Medulla oblongata (tissue), 1 donor: ENCODE results near the gene MID1.

Source experiments
- DNase-seq: peaks from one replicate; pipeline ENCODE4 v3.0.0-alpha.2; 2015; ENCODE audit errors: extremely low spot score

Gene MID1

GRCh38 chrX:10495677-10496076 is 124.7 kb downstream of the MID1 start:
- DNase-seq, result no peak

DNA sequence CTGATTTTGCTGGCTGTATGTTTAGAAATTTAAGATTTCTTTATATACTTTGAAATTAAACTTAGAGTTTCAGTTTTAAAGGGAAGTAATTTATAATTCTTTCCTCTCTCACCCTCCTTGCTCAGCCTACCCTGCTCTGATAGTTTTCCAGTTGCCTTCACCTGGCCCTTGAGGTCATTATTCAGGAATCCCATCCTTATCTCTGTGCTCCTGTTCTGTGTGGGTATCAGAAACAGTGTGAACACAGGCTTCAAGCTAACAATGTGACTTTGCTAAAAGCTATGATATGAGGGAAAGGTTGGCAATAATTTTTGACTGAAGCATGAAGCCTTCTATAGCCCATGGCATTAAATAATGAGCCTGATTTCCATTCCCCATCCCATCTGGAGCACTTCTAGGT is 128.1 kb downstream of the MID1 start:
- no peak for DNase-seq

DNA sequence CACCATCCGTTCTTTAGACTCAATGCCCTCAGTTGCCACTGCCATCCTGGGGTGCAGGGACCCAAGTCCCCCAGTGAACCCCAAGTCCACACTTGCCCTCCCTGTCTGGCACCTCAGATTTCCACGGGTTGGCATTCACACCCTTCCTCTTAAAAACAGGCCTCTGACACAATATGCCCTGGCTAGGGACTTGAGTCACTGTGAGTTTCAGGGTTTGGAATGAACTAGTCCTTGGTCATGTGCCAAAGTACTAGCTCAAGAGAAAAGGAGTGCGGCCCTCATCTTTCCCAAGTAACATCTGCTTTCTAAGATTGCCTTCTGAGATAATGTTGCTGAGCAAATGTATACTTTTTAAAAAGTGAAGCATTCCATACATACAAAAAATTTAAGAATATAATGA is 134.0 kb downstream of the MID1 start:
- no peak for DNase-seq

DNA sequence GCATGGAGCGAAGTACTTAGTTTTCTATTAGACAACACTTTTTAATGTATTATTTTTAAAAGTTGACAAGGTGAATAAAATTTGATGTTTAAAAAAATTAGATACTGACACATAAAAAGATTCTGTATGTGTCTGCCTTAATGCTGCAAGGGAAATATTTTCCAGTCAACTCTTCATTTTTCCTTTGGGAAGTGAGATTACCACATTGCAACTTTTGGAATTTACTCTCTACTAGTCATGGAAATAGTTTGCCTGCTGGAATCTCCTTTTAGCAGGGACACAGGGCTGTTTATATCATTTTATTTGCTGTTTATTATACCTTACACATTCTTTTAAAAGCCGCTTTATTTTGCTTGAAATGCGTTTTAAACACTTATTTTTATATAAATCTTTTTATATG is 135.1 kb downstream of the MID1 start:
- no peak for DNase-seq

DNA sequence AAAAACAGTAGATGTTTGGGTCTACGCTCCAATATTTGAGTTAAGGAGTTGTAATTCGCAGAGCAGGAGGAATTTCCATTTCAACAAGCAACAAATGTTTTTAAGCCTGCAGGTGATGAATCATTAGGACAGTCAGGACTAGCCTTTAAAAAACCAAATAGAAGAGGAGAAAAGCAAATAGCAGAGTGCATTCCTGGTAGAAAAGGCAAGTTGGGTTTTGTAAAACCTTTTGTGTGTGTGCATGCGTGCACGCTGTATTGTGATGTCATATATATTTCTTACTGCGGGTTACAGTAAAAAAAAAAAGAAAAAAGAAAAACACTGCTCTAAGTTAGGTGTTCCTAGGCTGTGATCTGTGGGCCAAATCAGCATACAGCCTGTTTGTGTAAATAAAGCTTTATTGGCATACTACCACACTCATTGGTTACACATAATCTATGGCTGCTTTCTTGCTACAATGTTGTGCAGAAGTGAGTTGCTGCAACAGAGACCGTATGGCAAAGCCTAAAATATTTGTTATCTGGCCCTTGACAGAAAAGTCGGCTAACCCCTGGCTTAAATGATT is 135.6 kb downstream of the MID1 start:
- no peak for DNase-seq

- no peak for DNase-seq
Measured at GRCh38 chrX:10483191-10483831, 137.1 kb downstream of the MID1 start.

GRCh38 chrX:10482708-10483107 is 137.7 kb downstream of the MID1 start:
- no peak for DNase-seq

DNA sequence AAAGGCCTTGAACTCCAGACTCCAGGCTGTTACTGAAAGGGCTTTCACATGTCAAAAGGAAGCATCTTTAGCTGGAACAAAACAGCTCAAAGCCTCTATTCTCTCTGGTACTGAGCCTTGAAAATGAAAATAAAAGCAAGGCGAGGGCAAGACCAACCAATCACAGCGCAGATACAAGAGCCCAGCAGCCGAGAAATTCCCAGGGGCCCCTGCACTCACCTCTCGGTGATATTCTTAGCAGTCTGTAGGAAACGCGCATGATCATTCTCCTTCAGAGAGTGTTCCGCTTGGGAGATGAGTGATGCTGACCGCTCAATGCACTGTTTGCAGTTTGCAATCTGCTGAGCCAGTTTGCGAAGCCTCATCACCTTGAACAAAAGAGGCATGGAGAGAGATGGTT is 138.1 kb downstream of the MID1 start:
- DNase-seq, result peak; percentile 7

DNA sequence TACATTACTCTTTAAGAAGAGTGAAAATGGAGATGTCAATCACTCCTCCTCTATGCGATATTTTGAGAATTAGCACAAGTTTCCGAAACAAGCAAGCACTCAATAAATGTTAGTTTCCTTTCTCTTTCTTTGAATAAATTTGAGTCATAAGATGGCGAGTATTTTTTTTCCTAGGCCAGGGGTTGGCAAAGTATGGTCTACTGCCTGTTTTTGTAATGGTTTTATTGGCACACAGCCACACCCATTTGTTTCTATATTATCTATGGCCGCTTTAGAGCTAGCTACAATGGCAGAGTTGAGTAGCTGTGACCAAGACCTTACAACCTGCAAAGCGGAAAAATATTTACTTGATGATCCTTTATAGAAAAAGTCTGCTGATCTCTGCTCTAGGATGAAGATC is 139.5 kb downstream of the MID1 start:
- no peak for DNase-seq

DNA sequence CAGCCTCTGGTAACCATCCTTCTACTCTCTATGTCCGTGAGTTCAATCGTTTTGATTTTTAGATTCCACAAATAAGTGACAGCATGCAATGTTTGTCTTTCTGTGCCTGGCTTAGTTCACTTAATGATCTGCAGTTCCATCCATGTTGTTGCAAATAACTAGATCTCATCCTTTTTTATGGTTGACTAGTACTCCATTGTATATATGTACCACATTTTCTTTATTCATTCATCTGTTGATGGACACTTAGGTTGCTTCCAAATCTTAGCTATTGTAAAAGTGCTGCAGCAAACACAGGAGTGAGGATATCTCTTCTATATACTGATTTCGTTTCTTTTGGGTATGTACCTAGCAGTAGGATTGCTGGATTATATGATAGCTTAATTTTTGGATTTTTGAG is 140.9 kb downstream of the MID1 start:
- DNase-seq, result no peak

GRCh38 chrX:10477525-10477924 is 142.9 kb downstream of the MID1 start:
- DNase-seq, result no peak

DNA sequence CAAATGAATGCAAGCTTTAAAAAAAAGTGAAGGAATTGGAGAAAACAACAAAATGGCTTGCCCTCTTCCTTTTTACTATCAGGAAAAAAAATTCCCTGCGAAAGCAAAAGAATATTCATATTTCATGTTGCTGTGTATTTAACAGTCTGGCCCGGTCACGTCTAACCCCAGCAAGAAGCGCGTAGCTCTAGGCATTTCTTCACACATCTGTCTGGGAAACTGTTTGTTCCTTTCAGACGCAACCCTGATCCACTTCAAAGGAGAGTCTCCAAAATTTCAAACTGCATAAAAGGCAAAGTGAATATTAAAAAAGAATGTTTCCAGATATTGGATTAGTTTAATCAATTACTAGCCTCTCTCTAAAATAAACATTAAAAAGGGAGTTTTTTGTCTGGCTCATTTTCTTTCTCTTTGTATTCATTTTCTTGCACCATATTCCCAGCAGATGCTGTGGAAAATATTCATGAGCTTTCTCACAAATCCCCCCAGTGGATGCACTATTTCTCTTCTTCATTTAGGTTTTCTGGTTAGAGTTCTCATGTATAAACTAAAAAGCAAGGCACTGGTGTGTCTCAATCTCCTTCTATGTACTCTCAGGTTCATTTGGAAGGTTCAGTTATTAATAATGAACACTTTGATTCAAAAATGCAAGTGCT is 145.3 kb downstream of the MID1 start:
- no peak for DNase-seq

DNA sequence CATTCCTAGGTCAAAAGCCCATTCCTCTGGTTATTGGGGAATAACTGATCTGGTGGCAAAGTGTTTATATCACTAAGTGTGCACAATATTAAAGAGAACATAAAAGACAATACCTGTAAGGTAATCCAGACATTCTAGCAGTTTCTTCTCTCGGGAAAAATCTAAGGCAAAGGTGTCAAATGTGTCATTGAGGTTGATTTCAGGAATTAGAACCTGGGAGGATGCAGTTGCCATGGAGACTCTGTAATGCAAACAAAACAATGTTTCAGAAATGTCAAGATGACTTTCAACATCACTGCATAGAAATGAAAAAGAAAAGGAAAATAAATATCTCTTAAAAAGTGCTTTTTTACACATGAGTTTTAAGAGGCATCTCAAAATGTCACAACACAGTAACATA is 145.9 kb downstream of the MID1 start:
- DNase-seq, result no peak

GRCh38 chrX:10471418-10471817 is 149.0 kb downstream of the MID1 start:
- DNase-seq, result no peak

DNA sequence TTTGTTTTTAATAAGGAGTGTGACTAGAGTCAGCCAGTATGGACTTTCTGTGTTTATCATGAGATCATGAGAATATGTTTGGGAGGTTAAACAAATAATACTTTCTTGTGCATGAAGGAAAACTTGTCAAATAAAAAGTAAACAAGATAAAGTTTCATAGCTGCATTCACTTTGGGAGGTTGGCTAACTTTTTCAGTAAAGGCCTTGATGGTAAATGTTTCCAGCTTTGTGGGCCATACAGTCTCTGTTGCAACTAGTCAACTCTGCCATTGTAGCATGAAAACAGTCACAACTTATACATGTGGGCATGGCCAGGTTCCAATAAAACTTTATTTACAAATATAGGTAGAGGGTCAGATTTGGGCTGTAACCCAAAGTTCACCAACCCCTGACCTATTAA is 150.4 kb downstream of the MID1 start:
- no peak for DNase-seq

DNA sequence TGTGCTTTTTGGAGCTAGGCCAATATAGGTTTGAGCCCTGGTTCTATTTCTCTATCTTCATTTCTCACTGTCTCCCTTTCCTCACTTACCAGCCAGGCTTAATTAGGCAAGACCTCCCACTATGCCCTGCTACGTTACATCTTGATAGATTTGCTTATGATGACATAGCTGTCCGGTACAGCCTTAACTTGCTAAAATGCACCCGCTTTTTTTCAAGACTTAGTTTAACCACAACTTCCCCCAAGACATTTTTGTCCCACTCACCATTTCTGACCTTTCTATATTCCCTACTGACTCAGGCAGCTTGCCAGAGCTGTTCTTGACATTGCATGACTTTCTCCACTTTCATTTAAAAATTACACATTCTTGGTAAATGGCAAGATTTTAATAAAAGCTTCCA is 152.6 kb downstream of the MID1 start:
- no peak for DNase-seq

DNA sequence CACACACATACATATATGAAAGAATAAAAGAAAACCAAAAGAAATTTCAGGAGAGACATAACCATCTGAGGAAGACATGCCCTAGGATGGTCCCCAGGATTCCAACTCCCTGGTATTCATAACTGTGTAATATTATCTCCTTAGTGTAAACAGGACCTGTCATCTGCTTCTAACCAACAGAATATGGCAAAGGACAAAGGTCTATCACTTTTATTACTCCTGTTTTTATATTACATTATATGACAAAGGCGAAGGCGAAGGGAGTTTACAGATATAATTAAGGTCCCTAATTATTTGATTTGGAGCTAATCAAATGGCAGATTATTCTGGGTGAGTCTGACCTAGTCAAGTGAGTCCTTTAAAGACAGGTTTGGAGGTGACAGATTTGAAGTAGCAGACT is 155.1 kb downstream of the MID1 start:
- DNase-seq, result no peak

DNA sequence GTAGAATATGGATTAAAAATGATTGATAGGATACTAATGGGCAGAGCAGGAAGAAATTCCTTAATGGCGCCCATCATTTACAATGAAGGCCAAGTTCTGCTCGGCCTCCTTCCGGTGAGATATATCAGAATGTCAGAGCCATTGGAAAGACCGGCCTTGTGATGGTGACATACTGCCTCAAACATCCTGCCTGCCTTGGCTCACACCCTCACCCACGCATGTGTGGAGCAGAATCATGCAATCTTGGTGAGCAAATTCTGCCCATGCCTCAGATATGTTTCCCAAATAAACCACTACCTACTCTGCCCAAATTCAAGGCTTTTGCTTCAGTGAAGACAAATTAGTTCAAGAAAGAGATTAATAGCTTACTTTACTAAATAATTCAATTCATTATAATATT is 163.3 kb downstream of the MID1 start:
- no peak for DNase-seq

DNA sequence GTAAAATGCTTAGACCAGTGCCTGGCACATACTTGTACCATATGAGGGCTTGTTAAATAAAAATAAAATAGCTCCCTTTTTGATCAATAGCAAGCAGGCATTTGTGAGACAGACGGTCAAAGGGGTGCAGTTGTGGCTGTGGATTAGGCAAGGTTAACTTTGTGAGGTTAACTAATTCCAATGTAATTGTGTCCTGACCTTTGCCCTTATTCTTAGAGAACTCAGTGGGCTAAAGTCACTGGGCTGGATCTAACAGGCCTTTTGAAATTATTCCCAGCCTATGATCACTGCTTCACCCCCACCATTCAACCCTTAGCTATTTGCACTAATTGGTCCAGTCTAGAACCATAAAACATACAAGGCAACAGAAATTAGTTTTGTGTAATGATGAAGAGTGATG is 166.4 kb downstream of the MID1 start:
- DNase-seq, result no peak

GRCh38 chrX:10450959-10451355 is 169.4 kb downstream of the MID1 start:
- DNase-seq, result no peak

DNA sequence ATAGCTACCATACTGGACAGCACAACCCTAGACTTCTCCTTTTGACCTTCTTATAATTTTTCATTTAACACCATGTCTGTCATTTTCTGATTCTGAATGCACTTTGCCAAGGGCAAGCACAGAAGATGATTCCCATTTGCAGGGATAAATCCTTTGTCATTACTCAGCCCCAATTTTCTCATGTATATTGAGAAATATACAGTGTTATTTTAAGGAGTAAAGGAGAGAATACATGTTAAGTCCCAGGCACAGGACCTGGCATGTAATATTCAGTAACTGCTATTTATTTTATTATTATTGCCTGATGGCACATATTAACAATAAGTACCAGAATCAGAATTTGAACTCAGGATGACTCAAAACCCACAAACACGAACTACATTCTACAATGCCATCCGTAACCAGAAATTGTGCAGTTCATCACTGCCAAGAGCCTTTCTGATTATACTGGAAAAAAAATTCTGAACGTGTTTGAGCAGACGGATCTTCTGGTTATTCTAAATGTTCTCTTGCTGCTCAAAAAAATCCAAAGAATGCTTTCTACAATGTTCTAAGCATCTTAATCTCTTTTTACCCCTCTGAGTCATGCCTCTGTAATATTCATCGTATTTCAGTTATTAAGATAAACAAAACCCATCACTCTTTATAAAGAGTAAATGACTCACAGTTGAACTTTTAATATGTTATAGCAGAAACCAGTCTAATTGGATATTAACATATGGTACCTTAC is 170.0 kb downstream of the MID1 start:
- DNase-seq, result no peak

DNA sequence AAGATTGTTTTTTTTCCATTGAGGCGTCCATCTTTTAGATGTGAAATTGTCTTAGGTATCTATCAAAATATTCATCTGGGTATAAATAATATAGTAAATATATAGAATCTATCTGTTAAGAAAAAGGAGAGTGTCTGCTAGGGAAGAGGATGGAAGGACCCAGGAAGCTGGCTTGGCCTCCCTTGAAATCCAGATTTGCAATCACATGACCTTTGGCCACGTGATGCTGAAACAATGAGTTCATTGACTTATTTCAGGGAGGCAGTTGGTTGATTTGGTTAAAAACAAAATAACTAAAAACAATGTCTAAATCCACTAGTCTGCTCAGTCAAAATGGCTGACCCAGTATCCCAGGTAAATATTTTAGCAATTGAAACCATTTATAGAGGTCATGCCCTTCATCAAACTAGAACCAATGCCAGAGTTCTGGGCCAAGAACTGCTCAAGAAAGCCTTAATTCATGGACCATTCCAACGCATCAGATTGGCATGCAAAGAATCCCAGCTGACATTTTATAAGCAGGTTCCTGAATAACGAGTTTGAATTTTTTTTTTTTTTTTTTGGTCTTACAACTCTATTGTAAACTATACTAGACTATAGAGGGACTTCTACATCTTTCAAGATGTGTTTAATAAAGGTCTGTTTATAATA is 172.7 kb downstream of the MID1 start:
- DNase-seq, result no peak
